Testis (tissue), 2 donors: ENCODE measurements around the gene MAN1C1.

ENCODE experiments used
- CTCF ChIP-seq, 3 experiments: fragments of 450-650 bp in 2 of 3; fragments of 200-600 bp in 1 of 3; sonication (generic) in 1 of 3; IDR thresholded peaks; one replicate each; pipeline ENCODE4 v1.5.1; 2016 to 2019; ENCODE audit warnings: antibody characterized with exemption in 3 of 3, mild to moderate bottlenecking in 2 of 3, moderate library complexity in 1 of 3
- POLR2A ChIP-seq: fragments of 450-650 bp; IDR thresholded peaks from one replicate; pipeline ENCODE4 v1.6.1; 2017; ENCODE audit warnings: antibody characterized with exemption, mild to moderate bottlenecking, moderate library complexity

DNA sequence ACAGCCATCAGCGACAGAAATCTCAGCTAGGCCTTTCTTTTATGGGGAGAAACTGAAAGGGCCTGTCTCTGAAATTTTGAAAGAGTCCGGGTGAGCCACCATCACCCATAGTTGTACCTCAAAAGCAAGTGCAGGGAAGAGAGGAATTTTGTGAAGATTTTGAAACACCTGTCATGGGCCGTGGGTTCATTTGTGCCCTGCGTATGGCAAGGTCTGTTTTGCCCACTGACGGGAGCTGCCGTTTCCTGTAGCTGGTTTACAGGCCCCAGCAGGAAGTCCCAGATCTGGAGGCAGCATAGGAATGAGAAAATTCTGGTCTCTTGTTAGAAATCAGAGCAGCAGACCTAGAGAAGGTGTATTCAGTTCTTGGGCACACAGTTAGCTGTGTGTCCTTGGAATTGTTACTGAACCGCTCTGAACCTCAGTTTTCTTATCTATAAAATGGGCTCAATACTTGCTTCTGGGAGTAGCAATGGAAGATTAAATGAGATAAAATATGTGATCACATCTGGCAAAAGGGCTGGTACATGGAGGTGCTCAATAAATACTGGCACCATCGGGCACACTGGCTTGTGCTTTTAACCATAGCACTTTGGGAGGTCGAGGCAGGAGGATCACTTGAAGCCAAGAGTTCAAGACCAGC, 52.5 kb downstream of the MAN1C1 start:
- TF ChIP-seq CTCF (IDR thresholded peaks at IDR 0.05): no peak
- no peak for TF ChIP-seq POLR2A
